HG03025 (cell line): ENCODE measurements around the gene OXTR.
"Not testable (repeated sequence)": the region's sequence is repeated elsewhere in the genome, so short reads cannot be mapped to it uniquely, and the experiment has no call there.

Experiments used
- ATAC-seq: cut with Tn5 transposase; IDR thresholded peaks from one replicate; pipeline ENCODE4 v1.9.1; 2021; ENCODE audit warnings: mild to moderate bottlenecking, moderate library complexity; ENCODE audit not compliant: unreplicated experiment, low FRiP score

OXTR gene

GRCh38 chr3:8722808-8723207 is 46.6 kb downstream of the OXTR start:
- ATAC-seq, result no peak

GRCh38 chr3:8715757-8716156 is 53.7 kb downstream of the OXTR start:
- not testable (repeated sequence) for ATAC-seq

- ATAC-seq, result no peak
Observed at GRCh38 chr3:8713901-8714759, 55.3 kb downstream of the OXTR start.

GRCh38 chr3:8712908-8713255 is 56.5 kb downstream of the OXTR start:
- no peak for ATAC-seq

GRCh38 chr3:8712045-8712907 is 57.1 kb downstream of the OXTR start:
- ATAC-seq, result no peak

- ATAC-seq, result no peak
Observed at GRCh38 chr3:8709801-8710507, 59.5 kb downstream of the OXTR start.

GRCh38 chr3:8709287-8709686 is 60.1 kb downstream of the OXTR start:
- no peak for ATAC-seq

- no peak for ATAC-seq
Observed at GRCh38 chr3:8705575-8705974, 63.8 kb downstream of the OXTR start.

- ATAC-seq, result no peak
Observed at GRCh38 chr3:8702560-8702959, 66.9 kb downstream of the OXTR start.
